Activated T-cell treated with anti-CD3 and anti-CD28 coated beads, Interleukin-2, amount 50 U/mL, for 4 hours (primary cell): Measurements from ENCODE around the gene NEDD1. TPM values are rescaled to one million over a fixed set of nuclear protein-coding genes. Genes with fewer than 3 reads are reported as not detected.

Experiments used
- ATAC-seq, 2 donors: fragments of 200-7000 bp; cut with Tn5 transposase; one replicate each; pipeline ENCODE4 v1.10.0; 2021
- DNase-seq: peaks from one replicate; pipeline ENCODE4 v3.0.0-alpha.2; 2020
- H3K27me3 Mint-ChIP-seq: one replicate; pipeline ENCODE4 v1.8.0; 2021; ENCODE audit warnings: low read depth, mixed read lengths
- H3K36me3 Mint-ChIP-seq: one replicate; pipeline ENCODE4 v1.8.0; 2022; ENCODE audit warnings: mixed read lengths; ENCODE audit not compliant: insufficient read depth
- H3K4me1 Mint-ChIP-seq: one replicate; pipeline ENCODE4 v1.8.0; 2021; ENCODE audit warnings: low read depth, mixed read lengths
- H3K4me3 Mint-ChIP-seq: one replicate; pipeline ENCODE4 v1.8.0; 2021; ENCODE audit warnings: mild to moderate bottlenecking, moderate library complexity, mixed read lengths
- H3K9me3 Mint-ChIP-seq: one replicate; pipeline ENCODE4 v1.8.0; 2021; ENCODE audit warnings: mixed read lengths
- total RNA-seq, 3 donors: library from RNA; stranded (reverse); gene quantifications; one replicate each; pipeline ENCODE4 v1.2.1, GENCODE V29; 2021

The NEDD1 gene, protein sequence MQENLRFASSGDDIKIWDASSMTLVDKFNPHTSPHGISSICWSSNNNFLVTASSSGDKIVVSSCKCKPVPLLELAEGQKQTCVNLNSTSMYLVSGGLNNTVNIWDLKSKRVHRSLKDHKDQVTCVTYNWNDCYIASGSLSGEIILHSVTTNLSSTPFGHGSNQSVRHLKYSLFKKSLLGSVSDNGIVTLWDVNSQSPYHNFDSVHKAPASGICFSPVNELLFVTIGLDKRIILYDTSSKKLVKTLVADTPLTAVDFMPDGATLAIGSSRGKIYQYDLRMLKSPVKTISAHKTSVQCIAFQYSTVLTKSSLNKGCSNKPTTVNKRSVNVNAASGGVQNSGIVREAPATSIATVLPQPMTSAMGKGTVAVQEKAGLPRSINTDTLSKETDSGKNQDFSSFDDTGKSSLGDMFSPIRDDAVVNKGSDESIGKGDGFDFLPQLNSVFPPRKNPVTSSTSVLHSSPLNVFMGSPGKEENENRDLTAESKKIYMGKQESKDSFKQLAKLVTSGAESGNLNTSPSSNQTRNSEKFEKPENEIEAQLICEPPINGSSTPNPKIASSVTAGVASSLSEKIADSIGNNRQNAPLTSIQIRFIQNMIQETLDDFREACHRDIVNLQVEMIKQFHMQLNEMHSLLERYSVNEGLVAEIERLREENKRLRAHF
- 10 to 100 TPM; 25.0 to 27.1 (median 25.2) TPM for total RNA-seq

DNA sequence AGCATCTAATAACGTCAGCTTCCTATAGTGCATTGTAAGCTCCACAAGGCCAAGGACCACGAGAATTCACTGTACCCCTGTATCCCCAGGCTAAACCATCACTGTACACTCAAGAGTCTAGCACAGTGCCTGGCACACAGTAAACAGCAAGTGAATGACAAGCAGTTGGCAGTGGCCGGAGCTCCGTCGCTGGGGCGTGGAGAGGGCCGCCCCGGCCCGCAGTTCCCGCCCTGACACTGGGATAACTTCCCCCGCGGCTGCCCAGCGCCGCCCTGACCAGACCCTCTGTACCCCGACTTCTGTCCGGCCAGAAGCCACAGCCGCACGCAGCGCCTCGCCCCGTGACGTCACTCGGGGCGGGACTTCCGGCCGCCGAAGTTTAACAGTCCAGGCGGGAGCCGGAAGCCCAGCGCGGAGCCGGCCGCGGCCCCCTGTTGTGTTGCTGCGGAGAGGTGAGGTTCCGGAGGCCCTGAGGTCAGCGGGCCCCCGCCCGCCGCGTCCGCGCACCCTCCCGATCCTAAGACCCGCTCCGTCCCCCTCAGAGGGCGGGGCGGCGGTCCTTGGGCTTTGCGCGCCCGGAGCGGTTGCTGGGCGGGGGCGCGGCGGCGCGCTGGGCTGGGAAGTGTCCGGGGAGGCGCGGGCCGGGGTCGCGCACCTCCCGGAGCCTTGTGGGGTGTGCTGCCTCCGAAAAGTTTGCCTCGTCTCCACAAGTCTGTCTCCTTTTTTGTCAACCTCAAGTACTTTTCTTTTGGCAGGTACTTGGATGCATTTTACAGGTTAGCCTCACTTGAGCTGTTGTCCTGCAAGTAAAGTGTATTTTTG is at the start of gene NEDD1:
Gene NEDD1 (plus strand): TSS at position 409 of the 822 bp plus-strand sequence. CDS start 2,503 bp downstream, outside the sequence.
- peak within 1 kb of the TSS; percentile 95 for H3K4me3 Mint-ChIP-seq
- peak; percentile 74 for DNase-seq
- peaks cover 42% of the 10 kb centered on the region for H3K4me1 Mint-ChIP-seq
- H3K36me3 Mint-ChIP-seq: peaks cover 6% of the 10 kb centered on the region
- H3K9me3 Mint-ChIP-seq: no peaks in the 10 kb centered on the region
- peak; percentile 89 to 90 for ATAC-seq
- no peaks in the 10 kb centered on the region for H3K27me3 Mint-ChIP-seq

DNA sequence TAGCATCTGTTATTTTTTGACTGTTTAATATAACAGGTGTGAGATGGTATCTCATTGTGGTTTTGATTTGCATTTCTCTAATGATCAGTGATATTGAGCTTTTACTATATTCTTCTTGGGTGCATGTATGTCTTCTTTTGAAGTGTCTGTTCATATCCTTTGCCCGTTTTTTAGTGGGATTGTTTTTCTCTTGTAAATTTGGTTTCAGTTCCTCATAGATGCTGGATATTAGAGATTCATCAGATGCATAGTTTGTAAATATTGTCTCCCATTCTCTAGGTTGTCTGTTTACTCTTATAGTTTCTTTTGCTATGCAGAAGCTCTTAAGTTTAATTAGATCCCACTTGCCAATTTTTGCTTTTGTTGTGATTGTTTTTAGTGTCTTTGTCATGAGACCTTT is 48.9 kb upstream of the NEDD1 start:
- peaks cover 6% of the 10 kb centered on the region for H3K27me3 Mint-ChIP-seq
- H3K9me3 Mint-ChIP-seq: peaks cover 8% of the 10 kb centered on the region
- H3K36me3 Mint-ChIP-seq: no peaks in the 10 kb centered on the region
- DNase-seq (no peak), ATAC-seq (no peak)
- no peak overlapping the region for H3K4me3 Mint-ChIP-seq
- H3K4me1 Mint-ChIP-seq: no peaks in the 10 kb centered on the region

- DNase-seq (no peak), ATAC-seq (no peak)
- Mint-ChIP-seq H3K4me3 (no peak overlapping the region), H3K27me3 (peaks cover 14% of the 10 kb centered on the region), H3K36me3 (no peaks in the 10 kb centered on the region), H3K9me3 (peaks cover 8% of the 10 kb centered on the region), H3K4me1 (no peaks in the 10 kb centered on the region)
Measured at GRCh38 chr12:96861656-96862055, 45.4 kb upstream of the NEDD1 start.

- Mint-ChIP-seq H3K4me3 (no peak overlapping the region), H3K4me1 (no peaks in the 10 kb centered on the region), H3K27me3 (peaks cover 14% of the 10 kb centered on the region), H3K36me3 (no peaks in the 10 kb centered on the region), H3K9me3 (peaks cover 5% of the 10 kb centered on the region)
- DNase-seq: no peak
- ATAC-seq: no peak
Measured at GRCh38 chr12:96862326-96862725, 44.7 kb upstream of the NEDD1 start.

DNA sequence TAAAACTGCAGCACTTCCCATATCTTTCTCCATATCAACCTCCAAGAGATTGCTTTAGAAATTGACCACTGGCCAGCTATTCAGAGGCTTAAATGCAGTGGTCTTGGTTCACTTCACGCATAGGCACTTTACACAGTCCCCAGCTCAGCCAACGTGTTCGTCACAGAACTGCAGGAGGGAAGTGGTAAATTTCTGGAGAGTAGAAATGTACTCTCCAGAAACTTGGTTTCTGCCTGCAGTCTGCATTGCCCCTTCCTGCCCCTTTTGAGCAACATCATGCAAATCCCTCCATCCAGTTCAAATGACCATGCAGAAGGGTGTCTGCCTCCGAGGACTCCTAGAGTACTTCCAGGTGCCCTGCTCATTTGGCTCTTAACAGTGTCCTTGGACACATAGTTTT is 42.7 kb upstream of the NEDD1 start:
- H3K9me3 Mint-ChIP-seq: no peaks in the 10 kb centered on the region
- ATAC-seq: no peak
- no peak overlapping the region for H3K4me3 Mint-ChIP-seq
- no peaks in the 10 kb centered on the region for H3K4me1 Mint-ChIP-seq
- H3K36me3 Mint-ChIP-seq: no peaks in the 10 kb centered on the region
- peaks cover 18% of the 10 kb centered on the region for H3K27me3 Mint-ChIP-seq
- DNase-seq: no peak

DNA sequence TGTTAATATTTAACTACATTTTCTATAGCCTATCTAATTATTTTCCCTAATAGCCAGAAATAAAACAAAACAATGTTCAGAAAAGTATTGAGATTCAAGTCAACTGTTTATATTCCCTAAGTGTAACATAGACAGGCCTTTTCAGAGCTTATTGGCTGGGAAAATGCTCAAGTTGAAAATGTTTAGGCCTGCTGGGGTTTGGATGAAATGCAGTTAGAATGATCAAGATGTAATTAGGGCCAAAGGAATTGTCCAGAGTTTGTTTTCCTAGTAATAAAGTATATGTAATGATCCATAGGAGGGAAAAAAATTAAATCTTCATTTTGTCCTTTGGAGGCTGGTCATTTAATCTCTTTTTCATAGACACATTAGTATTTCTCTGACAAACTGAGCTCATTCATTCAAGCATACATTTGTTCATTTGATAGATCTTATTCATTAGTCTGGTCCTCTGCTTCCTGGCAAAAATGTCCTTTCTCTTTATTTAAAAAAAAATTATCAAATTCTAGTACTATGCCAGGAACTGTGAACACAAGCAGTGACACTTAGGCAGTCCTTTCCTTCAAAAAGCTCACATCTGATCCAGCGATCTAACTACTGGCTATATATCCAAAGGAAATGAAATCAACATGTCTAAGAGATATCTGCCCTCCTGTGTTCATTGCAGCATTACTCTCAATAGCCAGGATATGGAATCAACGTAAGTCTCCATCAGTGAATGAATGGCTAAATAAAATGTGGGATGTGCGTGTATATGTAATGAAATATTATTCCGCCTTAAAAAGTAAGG is 40.1 kb upstream of the NEDD1 start:
- Mint-ChIP-seq H3K4me1 (no peaks in the 10 kb centered on the region), H3K4me3 (no peak overlapping the region), H3K36me3 (no peaks in the 10 kb centered on the region), H3K9me3 (no peaks in the 10 kb centered on the region), H3K27me3 (peaks cover 17% of the 10 kb centered on the region)
- no peak for ATAC-seq
- DNase-seq: no peak

- H3K4me1 Mint-ChIP-seq: no peaks in the 10 kb centered on the region
- H3K27me3 Mint-ChIP-seq: peaks cover 15% of the 10 kb centered on the region
- ATAC-seq: no peak
- no peaks in the 10 kb centered on the region for H3K9me3 Mint-ChIP-seq
- H3K36me3 Mint-ChIP-seq: no peaks in the 10 kb centered on the region
- H3K4me3 Mint-ChIP-seq: no peak overlapping the region
- no peak for DNase-seq
Measured at GRCh38 chr12:96870946-96871345, 36.1 kb upstream of the NEDD1 start.

GRCh38 chr12:96872961-96873360 is 34.1 kb upstream of the NEDD1 start:
- Mint-ChIP-seq H3K27me3 (peaks cover 15% of the 10 kb centered on the region), H3K36me3 (no peaks in the 10 kb centered on the region), H3K4me1 (no peaks in the 10 kb centered on the region), H3K9me3 (no peaks in the 10 kb centered on the region), H3K4me3 (no peak overlapping the region)
- ATAC-seq (no peak), DNase-seq (no peak)

DNA sequence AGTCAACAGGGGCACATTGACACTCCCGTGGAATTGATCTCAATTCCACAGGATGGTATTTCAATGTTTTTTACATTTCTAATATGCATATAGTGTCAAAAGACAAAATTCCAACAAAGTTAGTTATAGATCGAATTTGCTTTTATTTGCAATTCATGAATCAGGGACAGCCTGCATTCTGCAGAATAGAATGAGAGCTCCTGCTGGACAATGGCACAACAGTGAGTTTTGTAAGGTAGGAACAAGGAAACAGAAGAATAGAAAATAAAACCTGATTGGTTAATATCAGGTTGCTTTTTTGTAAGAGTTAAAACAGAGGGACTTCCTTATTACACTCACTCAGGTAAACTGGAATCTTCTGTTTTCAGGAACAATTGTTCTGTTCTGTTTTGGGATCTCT is 32.8 kb upstream of the NEDD1 start:
- ATAC-seq: no peak
- no peak overlapping the region for H3K4me3 Mint-ChIP-seq
- H3K27me3 Mint-ChIP-seq: peaks cover 11% of the 10 kb centered on the region
- no peaks in the 10 kb centered on the region for H3K36me3 Mint-ChIP-seq
- H3K4me1 Mint-ChIP-seq: no peaks in the 10 kb centered on the region
- no peaks in the 10 kb centered on the region for H3K9me3 Mint-ChIP-seq
- DNase-seq: no peak

- H3K9me3 Mint-ChIP-seq: peaks cover 2% of the 10 kb centered on the region
- H3K27me3 Mint-ChIP-seq: peaks cover 5% of the 10 kb centered on the region
- no peaks in the 10 kb centered on the region for H3K4me1 Mint-ChIP-seq
- DNase-seq: no peak
- no peak overlapping the region for H3K4me3 Mint-ChIP-seq
- no peaks in the 10 kb centered on the region for H3K36me3 Mint-ChIP-seq
- ATAC-seq: no peak
Measured at GRCh38 chr12:96876966-96877365, 30.1 kb upstream of the NEDD1 start.

DNA sequence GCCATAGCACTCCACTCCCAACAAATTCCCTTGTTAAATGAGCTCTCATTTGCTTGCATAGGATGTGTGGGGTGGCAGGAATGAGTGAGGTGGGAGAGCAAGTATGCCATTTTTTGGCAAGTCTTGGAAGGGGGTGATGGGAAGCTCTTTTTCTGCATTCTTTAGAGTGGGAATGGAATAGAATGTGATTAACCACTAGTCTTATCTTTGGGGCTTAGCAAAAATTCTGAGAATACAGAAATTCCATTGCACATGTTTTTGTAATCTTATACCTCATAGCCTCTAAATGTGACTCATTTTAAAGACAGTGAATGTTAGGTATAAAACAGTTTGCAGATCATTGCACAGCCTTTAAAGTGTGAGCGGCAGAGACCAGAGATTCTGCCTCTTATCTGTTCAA is 28.4 kb upstream of the NEDD1 start:
- H3K4me1 Mint-ChIP-seq: no peaks in the 10 kb centered on the region
- DNase-seq (no peak), ATAC-seq (no peak)
- H3K9me3 Mint-ChIP-seq: peaks cover 3% of the 10 kb centered on the region
- H3K36me3 Mint-ChIP-seq: no peaks in the 10 kb centered on the region
- H3K27me3 Mint-ChIP-seq: peaks cover 5% of the 10 kb centered on the region
- H3K4me3 Mint-ChIP-seq: no peak overlapping the region

- Mint-ChIP-seq H3K27me3 (no peaks in the 10 kb centered on the region), H3K9me3 (peaks cover 3% of the 10 kb centered on the region), H3K36me3 (no peaks in the 10 kb centered on the region), H3K4me3 (no peak overlapping the region), H3K4me1 (no peaks in the 10 kb centered on the region)
- DNase-seq: no peak
- ATAC-seq: no peak
Measured at GRCh38 chr12:96879301-96879700, 27.8 kb upstream of the NEDD1 start.

DNA sequence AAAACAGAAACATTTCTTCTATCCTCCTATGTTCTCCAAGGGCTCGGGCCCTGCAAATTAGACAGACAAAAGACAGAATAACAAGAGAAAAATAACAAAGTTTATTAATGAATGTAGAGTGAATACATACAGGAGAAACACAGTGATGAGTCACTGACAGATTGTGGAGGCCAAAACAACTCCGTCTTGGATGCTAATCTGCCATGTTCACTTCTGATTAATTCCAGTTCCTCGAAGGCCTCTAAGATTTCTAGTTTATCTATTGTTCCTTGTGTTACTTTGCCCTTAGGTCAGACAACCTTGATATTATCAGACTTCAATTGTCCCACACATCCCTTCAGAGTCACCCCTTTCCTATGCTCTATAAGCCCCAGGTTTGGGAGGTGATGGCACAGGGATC is 26.8 kb upstream of the NEDD1 start:
- no peak for ATAC-seq
- peaks cover 3% of the 10 kb centered on the region for H3K9me3 Mint-ChIP-seq
- no peaks in the 10 kb centered on the region for H3K36me3 Mint-ChIP-seq
- no peak overlapping the region for H3K4me3 Mint-ChIP-seq
- no peaks in the 10 kb centered on the region for H3K4me1 Mint-ChIP-seq
- no peaks in the 10 kb centered on the region for H3K27me3 Mint-ChIP-seq
- no peak for DNase-seq

- H3K27me3 Mint-ChIP-seq: no peaks in the 10 kb centered on the region
- no peak for DNase-seq
Measured at GRCh38 chr12:96881608-96882007, 25.4 kb upstream of the NEDD1 start.

More at GRCh38 chr12:96881608-96882007, 25.4 kb upstream of the NEDD1 start:
- H3K4me1 Mint-ChIP-seq: no peaks in the 10 kb centered on the region
- H3K36me3 Mint-ChIP-seq: no peaks in the 10 kb centered on the region
- no peak overlapping the region for H3K4me3 Mint-ChIP-seq
- ATAC-seq: no peak
- H3K9me3 Mint-ChIP-seq: peaks cover 3% of the 10 kb centered on the region
